Liver (tissue), 9 donors: ENCODE results near the gene WDR62. TPM values are rescaled to one million over a fixed set of nuclear protein-coding genes. Genes with fewer than 3 reads are reported as not detected.

ENCODE experiments used
- DNase-seq: peaks from one replicate; pipeline ENCODE4 v3.0.0-alpha.2; 2017; ENCODE audit warnings: low spot score
- H3K27ac ChIP-seq, 2 donors: one replicate each; pipeline ENCODE4 v1.7.0; 2013; ENCODE audit warnings: inconsistent platforms in 2 of 2, low read length in 2 of 2, control low read depth in 1 of 2, low read depth in 1 of 2, mild to moderate bottlenecking in 1 of 2
- H3K27me3 ChIP-seq, 4 donors: one replicate each; pipeline versions ENCODE4 v1.6.1 to v1.7.0; 2013; ENCODE audit warnings: low read length in 3 of 4, inconsistent platforms in 1 of 4, mild to moderate bottlenecking in 1 of 4, moderate library complexity in 1 of 4; ENCODE audit not compliant: control insufficient read depth in 4 of 4, insufficient read depth in 4 of 4
- H3K36me3 ChIP-seq, 4 donors: one replicate each; pipeline versions ENCODE4 v1.6.1 to v1.7.0; 2013; ENCODE audit warnings: low read length in 3 of 4, mild to moderate bottlenecking in 3 of 4, low read depth in 1 of 4, moderate library complexity in 1 of 4; ENCODE audit not compliant: control insufficient read depth in 4 of 4, insufficient read depth in 3 of 4
- H3K4me1 ChIP-seq, 4 donors: one replicate each; pipeline versions ENCODE4 v1.6.1 to v1.7.0; 2013; ENCODE audit warnings: low read length in 3 of 4, mild to moderate bottlenecking in 3 of 4, moderate library complexity in 1 of 4; ENCODE audit not compliant: control insufficient read depth in 4 of 4, insufficient read depth in 4 of 4
- H3K4me3 ChIP-seq, 3 donors: one replicate each; pipeline versions ENCODE4 v1.6.1 to v1.7.0; 2013; ENCODE audit warnings: low read length in 3 of 3, control low read depth in 1 of 3, low read depth in 1 of 3, mild to moderate bottlenecking in 1 of 3
- H3K9ac ChIP-seq, 2 donors: one replicate each; pipeline ENCODE4 v1.7.0; 2013; ENCODE audit warnings: low read length in 2 of 2, mild to moderate bottlenecking in 2 of 2, moderate library complexity in 2 of 2, control low read depth in 1 of 2, low read depth in 1 of 2
- H3K9me3 ChIP-seq, 4 donors: one replicate each; pipeline versions ENCODE4 v1.6.1 to v1.7.0; 2013; ENCODE audit warnings: low read length in 3 of 4; ENCODE audit not compliant: control insufficient read depth in 4 of 4
- EGR1 ChIP-seq, 2 donors: IDR thresholded peaks; 2 replicates each; pipeline ENCODE4 v1.6.1; 2016 to 2018; ENCODE audit warnings: antibody characterized with exemption in 2 of 2, low read depth in 2 of 2
- FOXA1 ChIP-seq: IDR thresholded peaks from 2 replicates; pipeline ENCODE4 v1.6.1; 2016; ENCODE audit warnings: antibody characterized with exemption
- HNF4A ChIP-seq, 2 donors: conservative IDR thresholded peaks; 2 replicates each; pipeline ENCODE4 v1.6.1; 2016; ENCODE audit warnings: antibody characterized with exemption in 2 of 2, mild to moderate bottlenecking in 2 of 2
- RAD21 ChIP-seq, 2 donors: IDR thresholded peaks; 2 replicates each; pipeline ENCODE4 v1.6.1; 2016; ENCODE audit warnings: antibody characterized with exemption in 2 of 2, mild to moderate bottlenecking in 2 of 2
- WGBS: extraction: QIAGEN DNeasy Blood & Tissue Kit; methylation state at CpG from one replicate; pipeline ENCODE4 v1.1.7; 2013; 5-methylcytosine and 5-hydroxymethylcytosine counted together
- polyA plus RNA-seq, 2 donors: library from polyadenylated mRNA; stranded (reverse) in 1 of 2; unstranded in 1 of 2; fragments of 200-250 nt in 1 of 2; fragments of >200 nt in 1 of 2; fragmentation: Nextera tagmentation in 1 of 2; extraction: Ambion mirVana in 1 of 2; gene quantifications; one replicate each; pipeline versions ENCODE4 v1.2.1 to v1.2.3, GENCODE V29; 2013 to 2015
- total RNA-seq, 2 donors: library from RNA; depleted of rRNA; stranded (reverse); fragments of >200 nt; gene quantifications; one replicate each; pipeline ENCODE4 v1.2.3, GENCODE V29; 2014
- TF ChIP-seq, protein P1 (sequence below): IDR thresholded peaks from 2 replicates; pipeline ENCODE4 v1.6.1; 2016; ENCODE audit warnings: antibody characterized with exemption
- TF ChIP-seq, protein P2 (sequence below): IDR thresholded peaks from 2 replicates; pipeline ENCODE4 v1.6.1; 2016; ENCODE audit warnings: antibody characterized with exemption, mild to moderate bottlenecking
- TF ChIP-seq, protein P3 (sequence below): IDR thresholded peaks from 2 replicates; pipeline ENCODE4 v1.6.1; 2016; ENCODE audit warnings: antibody characterized with exemption
- donor health status: healthy.
- donor health status: healthy.
- donor health status: healthy.
- donor health status: healthy.
- donor health status: healthy.

Gene WDR62
- total and polyA plus RNA-seq, 4 donors: 0.26 to 6.6 (median 0.71) TPM

DNA sequence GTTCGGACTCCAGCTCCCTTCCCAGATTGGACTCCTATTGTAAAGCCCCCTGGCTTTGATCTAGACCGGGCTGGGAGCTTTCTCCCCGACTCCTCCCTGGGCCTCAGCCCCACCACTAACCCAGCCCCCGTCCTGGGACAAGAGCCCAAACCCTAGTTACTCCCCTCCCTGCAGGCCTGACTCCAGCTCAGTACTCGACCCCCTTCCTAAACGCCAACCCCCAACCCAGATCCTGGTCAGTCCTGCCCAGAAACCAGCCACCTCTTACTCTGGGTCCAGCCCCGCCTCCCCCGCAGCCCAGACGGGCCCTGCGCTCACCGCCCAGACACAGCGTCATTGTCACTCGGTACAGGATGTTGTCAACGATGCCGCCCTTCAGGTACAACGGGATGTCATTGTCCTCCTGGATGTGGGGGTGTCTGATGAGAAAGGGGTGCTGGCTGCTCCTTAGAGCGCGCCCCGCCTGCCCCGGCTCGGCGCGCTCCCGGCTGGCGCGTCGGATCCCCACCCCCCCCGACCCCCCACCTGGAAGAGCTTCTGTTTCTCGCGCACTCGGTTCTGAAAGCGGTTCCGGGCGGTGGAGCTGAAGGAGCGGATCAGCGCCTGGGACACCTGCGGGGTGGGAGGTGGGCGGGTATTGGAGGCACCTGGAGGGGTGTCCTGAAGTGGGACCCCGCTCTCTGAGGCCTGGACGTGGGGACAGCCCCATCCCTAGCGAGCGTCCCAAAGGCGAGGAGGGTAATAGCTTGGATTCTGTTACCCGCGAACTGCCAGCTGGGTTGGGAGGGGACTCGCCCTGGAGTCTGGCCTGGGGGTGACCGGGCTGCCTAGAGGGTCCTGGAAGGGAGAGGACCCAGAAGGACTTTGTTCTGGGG is 96.7 kb downstream of the WDR62 start:
- Histone ChIP-seq H3K27ac (peak overlapping the region; percentile 39 to 63), H3K36me3 (peaks cover 20 to 41% (median 26%) of the 10 kb centered on the region in 4 donors), H3K9me3 (no peaks in the 10 kb centered on the region), H3K27me3 (no peaks in the 10 kb centered on the region), H3K4me3 (peak overlapping the region in 1 of 3 donors; percentile 3), H3K4me1 (no peaks in the 10 kb centered on the region), H3K9ac (no peak overlapping the region)
- 80% methylated on average over 47 of the region's 47 CpGs for WGBS
- no peak for DNase-seq
- TF ChIP-seq, protein P1, sequence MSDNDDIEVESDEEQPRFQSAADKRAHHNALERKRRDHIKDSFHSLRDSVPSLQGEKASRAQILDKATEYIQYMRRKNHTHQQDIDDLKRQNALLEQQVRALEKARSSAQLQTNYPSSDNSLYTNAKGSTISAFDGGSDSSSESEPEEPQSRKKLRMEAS: no peak
- TF ChIP-seq FOXA1 (no peak), HNF4A (conservative IDR thresholded peaks at IDR 0.05) (no peak), EGR1 (IDR thresholded peaks at IDR 0.05; ENCODE audit: low read depth in 2 of 2) (no peak)
- TF ChIP-seq, protein P2, sequence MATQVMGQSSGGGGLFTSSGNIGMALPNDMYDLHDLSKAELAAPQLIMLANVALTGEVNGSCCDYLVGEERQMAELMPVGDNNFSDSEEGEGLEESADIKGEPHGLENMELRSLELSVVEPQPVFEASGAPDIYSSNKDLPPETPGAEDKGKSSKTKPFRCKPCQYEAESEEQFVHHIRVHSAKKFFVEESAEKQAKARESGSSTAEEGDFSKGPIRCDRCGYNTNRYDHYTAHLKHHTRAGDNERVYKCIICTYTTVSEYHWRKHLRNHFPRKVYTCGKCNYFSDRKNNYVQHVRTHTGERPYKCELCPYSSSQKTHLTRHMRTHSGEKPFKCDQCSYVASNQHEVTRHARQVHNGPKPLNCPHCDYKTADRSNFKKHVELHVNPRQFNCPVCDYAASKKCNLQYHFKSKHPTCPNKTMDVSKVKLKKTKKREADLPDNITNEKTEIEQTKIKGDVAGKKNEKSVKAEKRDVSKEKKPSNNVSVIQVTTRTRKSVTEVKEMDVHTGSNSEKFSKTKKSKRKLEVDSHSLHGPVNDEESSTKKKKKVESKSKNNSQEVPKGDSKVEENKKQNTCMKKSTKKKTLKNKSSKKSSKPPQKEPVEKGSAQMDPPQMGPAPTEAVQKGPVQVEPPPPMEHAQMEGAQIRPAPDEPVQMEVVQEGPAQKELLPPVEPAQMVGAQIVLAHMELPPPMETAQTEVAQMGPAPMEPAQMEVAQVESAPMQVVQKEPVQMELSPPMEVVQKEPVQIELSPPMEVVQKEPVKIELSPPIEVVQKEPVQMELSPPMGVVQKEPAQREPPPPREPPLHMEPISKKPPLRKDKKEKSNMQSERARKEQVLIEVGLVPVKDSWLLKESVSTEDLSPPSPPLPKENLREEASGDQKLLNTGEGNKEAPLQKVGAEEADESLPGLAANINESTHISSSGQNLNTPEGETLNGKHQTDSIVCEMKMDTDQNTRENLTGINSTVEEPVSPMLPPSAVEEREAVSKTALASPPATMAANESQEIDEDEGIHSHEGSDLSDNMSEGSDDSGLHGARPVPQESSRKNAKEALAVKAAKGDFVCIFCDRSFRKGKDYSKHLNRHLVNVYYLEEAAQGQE: no peak
- TF ChIP-seq, protein P3, sequence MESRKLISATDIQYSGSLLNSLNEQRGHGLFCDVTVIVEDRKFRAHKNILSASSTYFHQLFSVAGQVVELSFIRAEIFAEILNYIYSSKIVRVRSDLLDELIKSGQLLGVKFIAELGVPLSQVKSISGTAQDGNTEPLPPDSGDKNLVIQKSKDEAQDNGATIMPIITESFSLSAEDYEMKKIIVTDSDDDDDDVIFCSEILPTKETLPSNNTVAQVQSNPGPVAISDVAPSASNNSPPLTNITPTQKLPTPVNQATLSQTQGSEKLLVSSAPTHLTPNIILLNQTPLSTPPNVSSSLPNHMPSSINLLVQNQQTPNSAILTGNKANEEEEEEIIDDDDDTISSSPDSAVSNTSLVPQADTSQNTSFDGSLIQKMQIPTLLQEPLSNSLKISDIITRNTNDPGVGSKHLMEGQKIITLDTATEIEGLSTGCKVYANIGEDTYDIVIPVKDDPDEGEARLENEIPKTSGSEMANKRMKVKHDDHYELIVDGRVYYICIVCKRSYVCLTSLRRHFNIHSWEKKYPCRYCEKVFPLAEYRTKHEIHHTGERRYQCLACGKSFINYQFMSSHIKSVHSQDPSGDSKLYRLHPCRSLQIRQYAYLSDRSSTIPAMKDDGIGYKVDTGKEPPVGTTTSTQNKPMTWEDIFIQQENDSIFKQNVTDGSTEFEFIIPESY: no peak

DNA sequence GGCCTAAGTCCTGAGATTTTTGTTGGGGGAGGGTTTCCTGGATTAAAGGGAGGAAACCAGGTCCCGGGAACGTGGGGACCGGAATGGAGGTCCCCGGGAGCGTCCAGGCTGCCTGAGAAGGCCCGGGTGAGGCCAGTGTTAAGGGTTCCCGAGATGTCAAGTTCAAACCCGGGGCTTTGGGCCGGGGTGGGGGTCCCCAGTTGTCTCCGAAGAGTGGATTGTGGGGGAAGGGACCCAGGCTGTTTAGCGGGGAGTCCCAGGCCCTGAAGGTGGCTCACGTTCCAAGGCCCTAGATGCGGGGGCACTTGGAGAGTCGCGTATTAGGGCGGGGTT is 97.3 kb downstream of the WDR62 start:
- WGBS: 79% methylated on average over 16 of the region's 16 CpGs
- TF ChIP-seq RAD21 (IDR thresholded peaks at IDR 0.05) (no peak), FOXA1 (no peak)
- TF ChIP-seq, protein P3: no peak
- TF ChIP-seq, protein P1: no peak

More for the DNA sequence above, 97.3 kb downstream of the WDR62 start:
- Histone ChIP-seq H3K27me3 (no peaks in the 10 kb centered on the region), H3K9ac (no peak overlapping the region), H3K4me1 (no peaks in the 10 kb centered on the region), H3K9me3 (no peaks in the 10 kb centered on the region), H3K4me3 (peak overlapping the region in 1 of 3 donors; percentile 3), H3K27ac (peak overlapping the region; percentile 39 to 63), H3K36me3 (peaks cover 15 to 35% (median 22%) of the 10 kb centered on the region in 4 donors)
- no peak for DNase-seq
